Lower lobe of right lung (tissue), 2 donors: ENCODE results near the gene SKAP2. TPM values are rescaled to one million over a fixed set of nuclear protein-coding genes. Genes with fewer than 3 reads are reported as not detected.

Source experiments
- ATAC-seq, 2 donors: fragments of 200-7000 bp; cut with Tn5 transposase; one replicate each; pipeline ENCODE4 v1.9.1; 2020 to 2022; ENCODE audit warnings: mild to moderate bottlenecking in 2 of 2, moderate library complexity in 2 of 2
- DNase-seq: peaks from one replicate; pipeline ENCODE4 v3.0.0-alpha.2; 2020
- H3K27ac ChIP-seq: fragments of 200-600 bp; one replicate; pipeline ENCODE4 v1.8.0; 2022
- H3K27me3 ChIP-seq: fragments of 200-600 bp; one replicate; pipeline ENCODE4 v1.8.0; 2022; ENCODE audit warnings: low read depth
- H3K36me3 ChIP-seq: fragments of 200-600 bp; one replicate; pipeline ENCODE4 v1.8.0; 2022; ENCODE audit warnings: mild to moderate bottlenecking
- H3K4me1 ChIP-seq: fragments of 200-600 bp; one replicate; pipeline ENCODE4 v1.8.0; 2022
- H3K4me3 ChIP-seq: fragments of 200-600 bp; one replicate; pipeline ENCODE4 v1.8.0; 2022; ENCODE audit warnings: mild to moderate bottlenecking
- H3K9me3 ChIP-seq: fragments of 200-600 bp; one replicate; pipeline ENCODE4 v1.8.0; 2022
- intact Hi-C: fragments of 100-400 bp; cut with DNase I; formaldehyde crosslinking; loops from one replicate; pipeline ENCODE4 v1.11.0; 2022
- total RNA-seq: library from RNA; stranded (reverse); fragmentation: NEBNext Ultra II Directional; extraction: Animal tissue kit (Norgen Biotek cat#: 25700); gene quantifications from one replicate; pipeline ENCODE4 v1.2.1, GENCODE V29; 2021
- TF ChIP-seq, protein P1 (sequence below): fragments of 200-600 bp; IDR thresholded peaks from one replicate; pipeline ENCODE4 v1.8.0; 2022; ENCODE audit warnings: antibody characterized with exemption, mild to moderate bottlenecking
- donor health status: DM: no; HTN: yes; CAD: no; lungs with severe emphysema.

The SKAP2 gene
- total RNA-seq, 1 donor from 2014 or later: 75.0 TPM

DNA sequence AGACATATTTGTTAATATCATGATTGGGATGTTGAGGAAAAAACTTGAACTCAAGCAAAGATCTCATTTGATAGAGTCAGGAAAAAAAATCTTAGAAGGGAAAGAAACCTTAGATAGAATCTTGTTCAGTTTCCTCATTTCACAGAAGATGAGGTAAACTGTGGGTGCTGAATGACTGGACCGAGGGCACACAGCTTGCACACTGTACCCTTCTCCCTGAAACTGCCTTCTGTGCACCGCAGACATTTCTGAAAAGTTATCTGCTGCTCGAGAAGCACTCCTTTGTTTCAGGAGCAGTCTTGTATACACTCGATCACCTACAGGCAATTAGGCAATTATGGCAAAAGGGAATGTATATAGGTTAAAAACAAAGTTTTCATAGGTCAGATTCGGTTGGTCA is 167.4 kb downstream of the SKAP2 start:
- TF ChIP-seq, protein P1, sequence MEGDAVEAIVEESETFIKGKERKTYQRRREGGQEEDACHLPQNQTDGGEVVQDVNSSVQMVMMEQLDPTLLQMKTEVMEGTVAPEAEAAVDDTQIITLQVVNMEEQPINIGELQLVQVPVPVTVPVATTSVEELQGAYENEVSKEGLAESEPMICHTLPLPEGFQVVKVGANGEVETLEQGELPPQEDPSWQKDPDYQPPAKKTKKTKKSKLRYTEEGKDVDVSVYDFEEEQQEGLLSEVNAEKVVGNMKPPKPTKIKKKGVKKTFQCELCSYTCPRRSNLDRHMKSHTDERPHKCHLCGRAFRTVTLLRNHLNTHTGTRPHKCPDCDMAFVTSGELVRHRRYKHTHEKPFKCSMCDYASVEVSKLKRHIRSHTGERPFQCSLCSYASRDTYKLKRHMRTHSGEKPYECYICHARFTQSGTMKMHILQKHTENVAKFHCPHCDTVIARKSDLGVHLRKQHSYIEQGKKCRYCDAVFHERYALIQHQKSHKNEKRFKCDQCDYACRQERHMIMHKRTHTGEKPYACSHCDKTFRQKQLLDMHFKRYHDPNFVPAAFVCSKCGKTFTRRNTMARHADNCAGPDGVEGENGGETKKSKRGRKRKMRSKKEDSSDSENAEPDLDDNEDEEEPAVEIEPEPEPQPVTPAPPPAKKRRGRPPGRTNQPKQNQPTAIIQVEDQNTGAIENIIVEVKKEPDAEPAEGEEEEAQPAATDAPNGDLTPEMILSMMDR: no peak
- ATAC-seq (no peak), DNase-seq (no peak)
- intact Hi-C loops: no loop called here
- Histone ChIP-seq H3K27me3 (no peaks in the 10 kb centered on the region), H3K9me3 (no peaks in the 10 kb centered on the region), H3K4me3 (no peak overlapping the region), H3K27ac (no peak overlapping the region), H3K36me3 (no peaks in the 10 kb centered on the region), H3K4me1 (peaks cover under 1% of the 10 kb centered on the region)

DNA sequence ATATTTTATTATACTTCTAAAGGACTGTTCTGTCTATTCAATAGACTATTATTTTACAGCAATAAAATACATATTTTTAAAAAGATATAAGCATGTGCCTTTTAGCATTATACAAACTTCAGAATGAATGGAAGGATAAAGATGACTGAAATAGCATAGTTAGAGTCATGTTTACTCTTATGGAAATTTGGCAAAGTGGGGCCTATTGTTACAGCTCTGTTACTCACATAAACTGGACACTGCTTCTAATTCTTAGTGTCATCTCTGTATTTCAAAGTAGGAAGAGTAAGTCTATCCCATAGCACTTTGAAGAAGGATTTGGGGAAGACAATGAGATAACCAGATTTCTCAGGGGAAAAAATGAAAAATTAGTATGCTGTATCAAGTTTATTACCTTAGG is 168.2 kb downstream of the SKAP2 start:
- Histone ChIP-seq H3K27ac (no peak overlapping the region), H3K4me3 (no peak overlapping the region), H3K27me3 (no peaks in the 10 kb centered on the region), H3K9me3 (no peaks in the 10 kb centered on the region), H3K36me3 (no peaks in the 10 kb centered on the region), H3K4me1 (peaks cover 6% of the 10 kb centered on the region)
- intact Hi-C loops: no loop called here
- TF ChIP-seq, protein P1: no peak
- no peak for DNase-seq
- no peak for ATAC-seq

DNA sequence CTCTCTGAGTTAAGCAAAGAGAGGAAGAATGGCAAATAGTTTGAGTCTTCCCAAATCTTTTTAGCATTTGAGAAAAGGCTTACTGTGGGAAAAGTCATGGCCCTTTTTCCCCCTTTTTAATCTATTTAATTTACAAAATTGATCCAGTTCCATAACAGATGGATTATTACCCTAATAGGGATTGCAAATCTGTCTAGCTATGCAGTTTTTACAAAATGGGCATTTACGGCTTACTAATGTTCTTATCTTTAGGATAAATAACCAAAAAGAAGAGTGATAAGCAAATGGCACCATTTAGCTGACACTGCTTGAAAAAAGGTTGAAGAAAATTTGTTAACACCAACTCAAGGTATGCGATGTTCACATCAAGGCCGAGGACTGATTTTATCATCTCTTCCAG is 169.7 kb downstream of the SKAP2 start:
- Histone ChIP-seq H3K27me3 (no peaks in the 10 kb centered on the region), H3K27ac (no peak overlapping the region), H3K4me1 (peaks cover 15% of the 10 kb centered on the region), H3K4me3 (no peak overlapping the region), H3K9me3 (no peaks in the 10 kb centered on the region), H3K36me3 (no peaks in the 10 kb centered on the region)
- DNase-seq: no peak
- no peak for ATAC-seq
- intact Hi-C loops: no loop called here
- TF ChIP-seq, protein P1: no peak

DNA sequence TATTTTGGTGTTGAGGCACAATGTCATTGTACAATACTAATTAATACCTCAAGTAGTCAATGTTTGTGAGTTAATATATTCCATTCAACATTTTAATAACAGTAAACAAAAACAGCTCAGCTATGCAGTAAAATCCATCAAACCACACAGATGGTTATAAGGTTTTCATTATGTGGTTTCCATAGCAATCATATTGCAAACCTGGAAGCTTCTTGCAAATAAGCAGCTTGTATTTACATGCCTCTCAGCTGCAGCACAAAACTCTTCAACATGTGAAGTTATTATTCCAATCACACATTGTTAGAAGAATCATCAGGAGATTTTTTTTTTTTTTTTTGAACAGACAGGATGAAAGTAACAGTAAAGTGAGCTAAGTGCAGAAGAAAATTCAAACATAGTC is 170.2 kb downstream of the SKAP2 start:
- Histone ChIP-seq H3K4me3 (no peak overlapping the region), H3K27me3 (no peaks in the 10 kb centered on the region), H3K27ac (no peak overlapping the region), H3K36me3 (no peaks in the 10 kb centered on the region), H3K9me3 (no peaks in the 10 kb centered on the region), H3K4me1 (peaks cover 21% of the 10 kb centered on the region)
- intact Hi-C loops: no loop called here
- DNase-seq (no peak), ATAC-seq (no peak)
- TF ChIP-seq, protein P1: no peak

DNA sequence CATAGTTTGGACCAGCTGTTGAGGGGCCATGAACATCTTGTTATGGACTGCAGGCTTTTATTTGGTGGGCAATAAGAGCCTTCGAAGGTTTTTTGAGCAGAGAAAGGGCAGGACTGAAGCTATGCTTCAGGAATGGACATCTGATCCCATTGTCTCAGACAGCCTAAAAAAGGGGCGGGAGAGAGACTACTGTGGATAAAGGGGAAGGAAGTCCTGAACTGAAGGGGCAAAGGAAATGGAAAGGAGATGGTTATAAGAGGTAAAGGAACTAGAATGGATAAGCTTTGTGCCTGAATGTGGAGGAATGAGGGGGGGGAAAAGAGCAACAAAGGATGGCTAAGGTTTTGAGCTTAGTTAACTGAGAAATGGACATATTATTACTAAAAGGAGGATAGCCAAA is 172.5 kb downstream of the SKAP2 start:
- no peaks in the 10 kb centered on the region for H3K9me3 ChIP-seq
- no peak overlapping the region for H3K27ac ChIP-seq
- intact Hi-C loops: no loop called here

More for the DNA sequence above, 172.5 kb downstream of the SKAP2 start:
- no peak overlapping the region for H3K4me3 ChIP-seq
- ATAC-seq: no peak
- peaks cover 33% of the 10 kb centered on the region for H3K4me1 ChIP-seq
- DNase-seq: no peak
- H3K36me3 ChIP-seq: no peaks in the 10 kb centered on the region
- TF ChIP-seq, protein P1: no peak
- H3K27me3 ChIP-seq: no peaks in the 10 kb centered on the region
